HUDEP-2 (cell line): Measurements from ENCODE around the gene PPP6R3.

Source experiments
- DNase-seq, 76 experiments: peaks; one replicate each; lab custom pipeline; 2025; ENCODE audit not compliant: unreplicated experiment in 76 of 76; lab: John Stamatoyannopoulos, UW

PPP6R3 gene

GRCh38 chr11:68488623-68489022 lies 28.1 kb downstream of the PPP6R3 start:
- DNase-seq = no peak

- no peak for DNase-seq
These were observed 34.7 kb downstream of the PPP6R3 start for GRCh38 chr11:68495220-68495729.

DNA sequence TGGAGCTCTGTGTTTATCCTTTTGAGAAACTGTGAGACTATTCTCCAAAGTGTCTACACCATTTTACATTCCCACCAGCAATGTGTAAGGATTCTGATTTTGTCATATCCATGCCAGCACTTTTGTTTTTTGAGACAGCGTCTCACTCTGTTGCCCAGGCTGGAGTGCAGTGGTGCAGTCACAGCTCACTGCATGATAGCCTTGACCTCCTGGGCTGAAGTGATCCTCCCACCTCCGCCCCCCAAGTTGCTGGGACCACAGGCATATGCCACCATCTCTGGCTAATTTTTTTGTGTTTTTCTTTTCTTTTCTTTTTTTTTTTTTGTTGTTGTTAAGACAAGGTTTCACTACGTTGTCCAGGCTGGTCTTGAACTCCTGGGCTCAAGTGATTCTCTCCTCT lies 35.3 kb downstream of the PPP6R3 start:
- no peak for DNase-seq

DNA sequence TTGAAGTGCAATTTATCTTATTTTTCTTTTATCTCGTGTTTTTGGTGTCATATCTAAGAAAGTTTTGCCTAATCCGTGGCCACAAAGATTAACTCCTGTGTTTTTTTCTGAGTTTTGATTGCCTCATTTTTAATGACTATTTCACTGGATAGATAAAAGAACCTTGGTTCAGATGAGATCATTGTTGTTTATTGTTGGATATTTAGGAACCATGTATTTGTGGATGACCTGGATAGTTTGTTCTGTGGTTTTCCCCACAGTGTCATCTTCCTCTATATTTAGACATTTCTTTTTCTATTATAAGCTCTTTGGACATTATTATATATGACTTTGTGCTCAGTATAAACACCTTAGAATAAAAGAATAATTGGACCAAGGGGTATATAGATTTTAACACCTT lies 37.2 kb downstream of the PPP6R3 start:
- no peak for DNase-seq

- no peak for DNase-seq
These were observed 37.8 kb downstream of the PPP6R3 start for GRCh38 chr11:68498321-68498720.

- peak in 31 of 76 experiments; percentile 2 to 59 (median 23) for DNase-seq
These were observed 38.6 kb downstream of the PPP6R3 start for GRCh38 chr11:68498903-68499883.

DNA sequence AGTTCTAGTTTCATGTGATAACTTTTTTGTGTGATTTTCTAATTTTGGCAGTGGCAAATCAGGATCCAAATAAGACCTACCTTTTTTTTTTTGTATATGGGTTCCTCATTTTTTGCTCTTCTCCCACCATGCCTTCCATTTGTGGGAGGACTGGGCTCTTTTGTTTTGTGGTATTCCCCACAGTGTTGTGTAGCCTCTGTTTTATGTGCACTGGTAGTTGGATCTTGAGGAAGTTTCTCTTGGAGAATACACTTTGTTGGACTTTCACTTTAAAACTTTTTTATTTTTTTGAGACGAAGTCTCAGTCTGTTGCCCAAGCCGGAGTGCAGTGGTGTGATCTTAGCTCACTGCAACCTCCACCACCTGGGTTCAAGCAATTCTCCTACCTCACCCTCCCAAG lies 39.7 kb downstream of the PPP6R3 start:
- no peak for DNase-seq

GRCh38 chr11:68501813-68502212 lies 41.3 kb downstream of the PPP6R3 start:
- no peak for DNase-seq

GRCh38 chr11:68503251-68503687 lies 42.7 kb downstream of the PPP6R3 start:
- no peak for DNase-seq

GRCh38 chr11:68503792-68504191 lies 43.2 kb downstream of the PPP6R3 start:
- DNase-seq = no peak

DNA sequence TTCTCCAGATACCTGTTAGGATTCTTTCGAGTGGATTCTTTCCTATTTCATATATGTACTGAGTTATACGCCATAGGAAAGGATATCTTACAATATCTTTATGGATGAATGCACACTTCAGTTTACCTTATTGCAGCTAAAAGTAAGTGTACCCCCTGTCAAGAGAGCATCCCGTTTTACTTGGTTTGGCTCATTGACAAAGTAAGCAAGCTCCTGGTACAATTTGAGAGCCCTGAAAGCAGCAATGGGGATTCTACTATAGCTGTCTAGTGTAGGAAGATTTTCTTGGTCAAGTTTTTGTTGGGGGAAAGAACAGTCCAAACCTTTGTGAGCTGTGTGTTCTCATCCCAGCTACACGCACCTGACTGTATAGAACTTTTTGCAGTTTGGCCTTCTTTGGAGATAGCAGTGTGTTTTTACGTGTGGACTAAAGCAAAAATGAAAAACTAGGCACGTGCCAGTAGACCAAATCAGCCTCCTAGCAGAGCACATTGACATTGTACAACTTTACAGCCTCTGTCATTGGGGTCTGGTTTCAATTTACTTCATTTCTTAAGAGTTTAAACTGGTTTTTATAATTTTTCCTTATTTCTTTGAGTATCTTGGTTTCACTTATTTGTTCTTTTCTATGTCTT lies 44.0 kb downstream of the PPP6R3 start:
- no peak for DNase-seq

DNA sequence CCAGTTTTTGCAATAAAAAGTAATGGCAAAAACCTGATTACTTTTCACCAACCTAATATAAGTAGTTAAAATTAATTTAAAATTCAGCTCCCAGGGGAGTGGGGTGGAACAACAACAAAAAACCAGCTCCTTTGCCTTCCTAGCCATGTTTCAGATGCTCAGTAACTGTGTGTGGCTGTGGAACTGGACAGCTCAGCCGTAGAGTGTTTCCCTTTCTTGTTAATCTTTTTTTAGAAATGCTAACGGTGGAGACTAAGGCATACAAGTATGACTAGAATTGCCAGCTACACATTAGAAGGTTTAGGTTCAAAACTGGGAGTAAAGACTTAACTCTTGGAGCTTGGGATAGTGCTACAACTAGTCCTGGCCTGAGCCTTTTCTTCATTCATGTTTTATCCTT lies 45.0 kb downstream of the PPP6R3 start:
- DNase-seq = no peak

DNA sequence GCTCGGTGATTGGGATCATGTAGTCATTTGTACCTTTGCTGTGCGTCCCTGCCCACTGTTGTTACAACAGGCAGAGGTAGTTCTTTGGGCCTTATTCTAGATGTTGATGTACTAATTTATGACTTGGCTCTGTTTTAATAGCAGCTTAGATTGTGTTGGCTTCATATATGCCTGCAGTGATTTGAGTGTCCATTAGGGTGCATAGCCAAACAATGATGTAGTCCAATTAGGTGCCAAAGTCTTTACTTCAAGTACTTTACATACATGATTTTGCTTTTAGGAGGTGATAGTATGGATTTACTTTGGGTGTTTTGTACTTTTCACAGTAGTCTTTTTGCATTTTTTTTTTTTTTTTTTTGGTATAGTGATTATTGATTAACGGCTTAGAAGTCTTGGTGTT lies 46.4 kb downstream of the PPP6R3 start:
- DNase-seq = no peak

DNA sequence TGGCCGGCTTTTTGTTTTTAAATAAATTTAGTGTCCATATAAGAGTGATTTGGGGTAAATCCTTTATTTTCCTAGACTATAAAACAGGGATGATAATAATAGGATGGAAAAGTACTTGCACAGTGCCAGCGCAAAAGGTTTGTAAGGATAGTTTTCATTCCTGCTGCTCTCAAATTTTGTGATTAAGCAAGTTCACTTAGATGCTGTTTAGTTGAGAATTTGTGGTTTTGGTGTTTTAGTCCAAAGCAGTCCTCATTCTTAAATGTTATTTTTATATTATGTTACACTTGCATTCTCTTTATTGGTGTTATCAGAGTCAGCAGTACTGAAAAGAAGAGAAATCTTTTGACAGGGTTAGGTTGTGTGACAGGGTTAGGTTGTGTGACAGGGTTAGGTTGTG lies 47.9 kb downstream of the PPP6R3 start:
- no peak for DNase-seq

DNA sequence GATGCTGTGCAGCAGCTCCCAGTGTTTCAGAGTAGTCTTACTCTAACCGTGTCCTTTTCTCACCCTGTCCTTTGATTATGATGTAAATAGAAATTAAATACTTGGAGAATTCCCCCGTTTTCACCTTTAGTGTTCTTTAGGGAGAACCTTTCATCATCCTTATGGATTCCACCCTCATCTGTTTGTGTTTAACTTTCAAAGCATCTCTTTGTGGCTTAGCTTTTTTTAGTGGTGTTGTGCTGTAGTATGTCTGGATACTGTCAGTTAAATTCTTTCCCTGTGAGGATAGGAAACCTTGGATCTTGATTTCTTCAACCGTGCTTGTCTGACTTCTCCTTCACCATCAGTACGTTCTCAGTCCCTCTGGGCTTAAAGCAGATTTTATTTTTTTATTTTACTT lies 48.5 kb downstream of the PPP6R3 start:
- no peak for DNase-seq

DNA sequence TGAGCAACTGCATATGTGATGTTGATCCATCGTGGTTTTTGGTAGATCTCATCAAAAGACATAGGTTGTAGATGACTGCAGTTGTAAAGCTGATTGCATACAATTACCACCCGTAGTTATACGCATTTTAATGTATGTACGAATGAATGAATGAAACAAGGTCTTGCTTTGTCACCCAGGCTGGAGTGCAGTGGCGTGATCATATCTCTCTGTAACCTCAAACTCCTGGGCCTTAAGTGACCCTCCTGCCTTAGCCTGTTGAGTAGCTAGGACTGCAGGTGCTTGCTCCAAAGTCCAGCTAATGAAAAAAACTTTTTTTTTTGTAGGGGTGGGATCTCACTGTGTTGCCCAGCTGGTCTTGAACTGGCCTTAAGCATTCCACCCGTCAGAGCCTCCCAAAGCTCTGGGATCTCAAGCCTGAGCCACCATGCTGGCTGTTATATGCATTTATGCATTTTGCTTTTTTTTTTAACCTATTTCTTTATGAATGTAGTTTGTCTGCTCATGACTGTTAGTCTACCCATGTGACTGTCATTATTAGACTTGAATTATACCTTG lies 53.5 kb downstream of the PPP6R3 start:
- no peak for DNase-seq

DNA sequence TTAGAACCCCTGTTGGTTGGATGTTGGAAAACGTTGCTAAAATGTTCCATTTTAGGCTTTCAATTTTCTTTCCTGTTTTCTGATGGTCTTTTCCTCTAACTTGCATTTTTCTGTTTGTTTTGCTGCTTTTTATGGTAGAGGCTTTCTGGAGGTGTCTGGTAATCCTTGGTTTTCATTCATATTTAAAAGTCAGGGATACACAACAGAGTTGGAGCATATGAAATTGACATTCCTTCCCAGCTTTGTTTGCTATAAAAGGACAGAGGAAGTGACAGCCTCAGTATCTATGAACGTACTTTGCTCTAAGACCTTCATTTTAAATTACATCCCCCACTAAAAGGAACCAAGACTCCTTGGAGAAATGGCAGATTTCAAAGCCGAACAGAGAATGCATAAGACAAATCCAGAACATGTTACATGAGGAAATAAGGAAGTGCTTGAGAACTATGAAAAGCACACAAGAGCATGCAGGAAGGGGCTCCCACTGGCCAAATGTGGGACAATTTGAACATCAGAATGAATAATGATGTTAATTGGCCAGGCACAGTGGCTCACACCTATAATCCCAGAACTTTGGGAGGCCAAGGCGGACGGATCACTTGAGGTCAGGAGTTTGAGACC lies 56.7 kb downstream of the PPP6R3 start:
- DNase-seq = no peak

DNA sequence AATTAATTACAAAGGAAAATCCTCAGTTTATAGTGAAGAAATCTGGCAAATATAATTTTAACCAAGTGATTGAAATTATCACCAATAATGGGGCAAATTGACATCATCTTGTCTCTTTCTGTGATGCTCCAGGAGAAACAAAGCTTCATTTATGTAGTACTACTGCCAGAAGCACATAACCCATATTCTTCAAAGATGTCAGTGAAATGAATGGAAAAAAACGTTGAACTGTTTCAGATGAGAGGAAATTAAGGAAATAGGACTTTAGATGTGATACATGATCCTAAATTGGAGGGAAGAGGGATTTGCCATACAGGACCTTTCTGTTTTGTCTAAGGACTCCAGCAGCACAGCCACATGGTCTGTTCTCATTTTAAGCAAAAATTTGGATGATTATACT lies 57.6 kb downstream of the PPP6R3 start:
- no peak for DNase-seq

GRCh38 chr11:68521969-68522652 lies 61.6 kb downstream of the PPP6R3 start:
- DNase-seq = no peak

- DNase-seq = no peak
These were observed 62.5 kb downstream of the PPP6R3 start for GRCh38 chr11:68523033-68523432.
